Measurements from ENCODE around the gene CPEB4.

The CPEB4 gene

DNA sequence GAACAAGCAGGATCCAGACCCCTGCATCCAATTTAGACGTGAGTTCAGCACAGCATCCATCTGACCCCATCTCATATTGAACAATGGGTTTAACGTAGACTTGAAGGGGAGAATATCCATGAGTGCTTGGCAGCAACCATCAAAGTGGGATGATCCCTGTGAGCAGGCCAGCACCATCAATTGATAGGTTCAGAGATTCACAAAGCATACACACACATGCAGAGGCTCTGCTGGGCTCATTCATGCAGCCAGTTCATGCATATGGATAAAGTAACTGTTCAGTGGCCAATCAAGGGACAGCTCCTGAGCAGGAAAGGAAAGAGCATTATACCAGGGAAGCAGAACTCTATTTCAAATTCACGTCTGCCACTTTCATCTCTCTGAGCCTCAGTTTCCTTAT, 24.8 kb upstream of the CPEB4 start:
- no peak overlapping the region for H3K4me3 ChIP-seq (ENCODE audit: low read depth, low read length)
- H3K27ac ChIP-seq: no peak overlapping the region
- H3K27me3 ChIP-seq (ENCODE audit: insufficient read depth, low read depth, severe bottlenecking): no peaks in the 10 kb centered on the region
- TF ChIP-seq, protein P1, sequence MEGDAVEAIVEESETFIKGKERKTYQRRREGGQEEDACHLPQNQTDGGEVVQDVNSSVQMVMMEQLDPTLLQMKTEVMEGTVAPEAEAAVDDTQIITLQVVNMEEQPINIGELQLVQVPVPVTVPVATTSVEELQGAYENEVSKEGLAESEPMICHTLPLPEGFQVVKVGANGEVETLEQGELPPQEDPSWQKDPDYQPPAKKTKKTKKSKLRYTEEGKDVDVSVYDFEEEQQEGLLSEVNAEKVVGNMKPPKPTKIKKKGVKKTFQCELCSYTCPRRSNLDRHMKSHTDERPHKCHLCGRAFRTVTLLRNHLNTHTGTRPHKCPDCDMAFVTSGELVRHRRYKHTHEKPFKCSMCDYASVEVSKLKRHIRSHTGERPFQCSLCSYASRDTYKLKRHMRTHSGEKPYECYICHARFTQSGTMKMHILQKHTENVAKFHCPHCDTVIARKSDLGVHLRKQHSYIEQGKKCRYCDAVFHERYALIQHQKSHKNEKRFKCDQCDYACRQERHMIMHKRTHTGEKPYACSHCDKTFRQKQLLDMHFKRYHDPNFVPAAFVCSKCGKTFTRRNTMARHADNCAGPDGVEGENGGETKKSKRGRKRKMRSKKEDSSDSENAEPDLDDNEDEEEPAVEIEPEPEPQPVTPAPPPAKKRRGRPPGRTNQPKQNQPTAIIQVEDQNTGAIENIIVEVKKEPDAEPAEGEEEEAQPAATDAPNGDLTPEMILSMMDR (IDR thresholded peaks at IDR 0.05; ENCODE audit: low read depth, low read length): no peak
- H3K9me3 ChIP-seq (ENCODE audit: severe bottlenecking): no peaks in the 10 kb centered on the region
- no peaks in the 10 kb centered on the region for H3K36me3 ChIP-seq
- no peak for DNase-seq

DNA sequence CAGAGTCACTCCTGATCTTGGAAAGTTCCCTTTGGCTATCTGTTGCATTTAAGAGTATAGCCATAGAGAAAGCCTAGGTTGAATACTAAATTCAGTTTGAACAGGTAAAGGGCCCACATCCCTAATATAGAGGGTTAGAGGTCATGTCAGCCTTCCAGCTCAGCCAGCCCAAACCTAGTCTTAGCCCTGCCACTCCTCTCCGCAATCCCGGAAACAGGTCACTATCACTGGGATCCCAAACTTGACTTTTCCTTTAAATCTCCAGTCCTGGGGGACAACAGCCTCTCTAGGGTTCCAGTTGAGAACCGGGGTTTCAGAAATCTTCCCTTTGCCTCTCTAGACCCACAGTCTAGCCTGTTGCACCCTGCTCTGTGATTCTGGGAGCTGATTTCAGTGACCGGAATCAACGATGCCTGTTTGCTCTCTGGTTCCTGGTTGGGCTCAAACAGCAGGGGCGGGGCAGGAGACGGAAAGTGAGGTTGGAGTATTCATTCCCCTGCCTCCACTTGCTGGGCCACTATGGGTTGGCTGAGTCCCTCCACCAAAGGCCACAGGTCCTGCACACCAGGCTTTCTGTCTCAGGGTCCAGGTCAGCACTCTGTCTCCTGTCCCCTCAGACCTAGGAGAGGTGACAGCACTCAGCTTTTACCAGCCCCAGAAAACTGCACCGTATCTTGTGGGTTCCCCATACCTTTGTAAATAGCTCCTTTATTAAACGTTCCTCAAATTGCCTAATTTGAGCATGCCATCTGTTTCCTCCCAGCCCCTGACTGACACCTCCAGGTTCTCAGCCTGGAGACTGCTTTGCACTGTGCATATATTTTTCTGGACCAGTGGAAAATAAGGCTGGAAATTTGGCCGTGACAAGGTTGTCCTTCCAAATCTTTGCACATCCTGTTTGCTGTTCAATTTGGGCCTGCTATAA, 23.8 kb upstream of the CPEB4 start:
- DNase-seq: no peak
- Histone ChIP-seq H3K27ac (no peak overlapping the region), H3K36me3 (no peaks in the 10 kb centered on the region), H3K27me3 (ENCODE audit: insufficient read depth, low read depth, severe bottlenecking) (no peaks in the 10 kb centered on the region), H3K4me3 (ENCODE audit: low read depth, low read length) (no peak overlapping the region), H3K9me3 (ENCODE audit: severe bottlenecking) (no peaks in the 10 kb centered on the region)
- TF ChIP-seq, protein P1 (IDR thresholded peaks at IDR 0.05; ENCODE audit: low read depth, low read length): no peak

- Histone ChIP-seq H3K27ac (no peak overlapping the region), H3K9me3 (ENCODE audit: severe bottlenecking) (no peaks in the 10 kb centered on the region), H3K36me3 (no peaks in the 10 kb centered on the region), H3K4me3 (ENCODE audit: low read depth, low read length) (no peak overlapping the region), H3K27me3 (ENCODE audit: insufficient read depth, low read depth, severe bottlenecking) (no peaks in the 10 kb centered on the region)
- no peak for DNase-seq
- TF ChIP-seq, protein P1 (IDR thresholded peaks at IDR 0.05; ENCODE audit: low read depth, low read length): no peak
Measured at GRCh38 chr5:173866243-173866857, 21.8 kb upstream of the CPEB4 start.

GRCh38 chr5:173866858-173867679, 21.1 kb upstream of the CPEB4 start:
- Histone ChIP-seq H3K27me3 (ENCODE audit: insufficient read depth, low read depth, severe bottlenecking) (no peaks in the 10 kb centered on the region), H3K4me3 (ENCODE audit: low read depth, low read length) (no peak overlapping the region), H3K36me3 (no peaks in the 10 kb centered on the region), H3K9me3 (ENCODE audit: severe bottlenecking) (no peaks in the 10 kb centered on the region), H3K27ac (no peak overlapping the region)
- TF ChIP-seq, protein P1 (IDR thresholded peaks at IDR 0.05; ENCODE audit: low read depth, low read length): no peak
- DNase-seq: no peak

DNA sequence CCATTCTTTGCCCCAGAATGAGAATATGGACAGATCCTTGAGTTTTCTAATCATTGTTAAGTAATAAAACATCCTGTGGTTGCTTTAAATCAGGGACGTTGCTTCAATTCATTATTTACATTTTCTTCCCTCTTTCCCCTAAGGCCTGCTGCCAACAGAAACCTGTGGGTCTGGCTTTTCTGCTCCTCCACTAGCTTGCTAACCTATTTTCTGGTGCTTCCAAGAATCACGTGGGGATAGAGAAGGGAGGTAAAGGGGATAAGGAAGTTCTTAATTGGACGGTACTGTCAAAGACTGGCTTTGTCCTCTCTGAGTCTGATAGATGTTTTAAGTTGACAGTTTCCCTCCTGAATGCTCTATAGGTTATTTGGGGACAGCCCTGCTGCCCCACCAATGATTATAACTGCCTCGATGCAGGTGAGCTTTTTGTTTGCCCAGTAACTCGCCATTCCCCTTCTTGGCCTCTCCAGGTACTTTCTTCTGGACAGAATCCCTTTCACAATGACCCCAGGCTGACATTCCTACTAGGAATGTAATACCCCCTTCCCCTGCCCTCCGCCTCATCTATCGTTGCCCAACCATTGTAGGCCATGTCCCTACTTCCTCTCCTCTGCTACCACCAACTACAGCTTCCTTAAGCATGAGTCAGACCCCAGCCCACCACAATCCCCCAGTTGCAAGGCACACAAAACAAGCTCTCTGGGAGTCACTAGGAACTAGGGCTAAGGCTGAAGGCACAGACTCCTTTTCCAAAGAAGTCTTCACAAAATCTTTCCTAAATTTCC, 19.9 kb upstream of the CPEB4 start:
- no peaks in the 10 kb centered on the region for H3K36me3 ChIP-seq
- no peak overlapping the region for H3K4me3 ChIP-seq (ENCODE audit: low read depth, low read length)
- no peak overlapping the region for H3K27ac ChIP-seq
- H3K27me3 ChIP-seq (ENCODE audit: insufficient read depth, low read depth, severe bottlenecking): no peaks in the 10 kb centered on the region
- DNase-seq: no peak
- no peaks in the 10 kb centered on the region for H3K9me3 ChIP-seq (ENCODE audit: severe bottlenecking)
- TF ChIP-seq, protein P1 (IDR thresholded peaks at IDR 0.05; ENCODE audit: low read depth, low read length): no peak

Measured in WERI-Rb-1 (cell line).